GM13976 (cell line): ENCODE measurements around the gene CAPN10.

ENCODE experiments used
- DNase-seq: peaks from one replicate; pipeline ENCODE4 v3.0.0; 2012; ENCODE audit warnings: low spot score
- CTCF ChIP-seq: IDR thresholded peaks from 2 replicates; pipeline ENCODE4 v1.5.1; 2012; ENCODE audit warnings: borderline replicate concordance, mild to moderate bottlenecking; ENCODE audit not compliant: insufficient read depth; ENCODE audit errors: extremely low read depth, missing control alignments, control extremely low read depth
- in situ Hi-C: fragments of 300-500 bp; cut with MboI; formaldehyde crosslinking; loops from one replicate; pipeline ENCODE4 v1.12.0; 2022; ENCODE audit warnings: low sequenced_read_pairs, mixed read lengths, inconsistent platforms; ENCODE audit not compliant: unreplicated experiment

CAPN10 gene

GRCh38 chr2:240637116-240637900, 50.8 kb downstream of the CAPN10 start:
- in situ Hi-C loops = no loop called here
- no peak for DNase-seq
- TF ChIP-seq CTCF = no peak

GRCh38 chr2:240637901-240638345, 51.4 kb downstream of the CAPN10 start:
- DNase-seq = no peak
- no peak for TF ChIP-seq CTCF
- in situ Hi-C loops = no loop called here

GRCh38 chr2:240638512-240639160, 52.1 kb downstream of the CAPN10 start:
- DNase-seq = no peak
- no peak for TF ChIP-seq CTCF
- in situ Hi-C loops = no loop called here

GRCh38 chr2:240639566-240639965, 53.0 kb downstream of the CAPN10 start:
- TF ChIP-seq CTCF = no peak
- in situ Hi-C loops = no loop called here
- no peak for DNase-seq

GRCh38 chr2:240640939-240641338, 54.4 kb downstream of the CAPN10 start:
- no peak for TF ChIP-seq CTCF
- in situ Hi-C loops = no loop called here
- DNase-seq = no peak

GRCh38 chr2:240642061-240642805, 55.7 kb downstream of the CAPN10 start:
- no peak for DNase-seq
- TF ChIP-seq CTCF = no peak
- in situ Hi-C loops = no loop called here
